Endothelial cell of umbilical vein (primary cell): ENCODE data around the gene MALRD1.

Experiments
- CTCF ChIP-seq, 2 donors: IDR thresholded peaks; 1 replicate in 1 of 2; 2 replicates in 1 of 2; pipeline ENCODE4 v1.5.1; 2011; ENCODE audit warnings: low read length in 2 of 2, mild to moderate bottlenecking in 2 of 2, moderate library complexity in 2 of 2, control low read depth in 1 of 2, inconsistent platforms in 1 of 2, low read depth in 1 of 2; ENCODE audit not compliant: insufficient read depth in 1 of 2; ENCODE audit errors: extremely low read depth in 1 of 2
- EZH2 ChIP-seq: IDR thresholded peaks from 2 replicates; pipeline ENCODE4 v1.6.1; 2012; ENCODE audit warnings: borderline replicate concordance, low read depth, mild to moderate bottlenecking, moderate library complexity, low read length, inconsistent platforms; ENCODE audit not compliant: severe bottlenecking
- GATA2 ChIP-seq: IDR thresholded peaks from 2 replicates; pipeline ENCODE4 v1.7.0; 2011; ENCODE audit warnings: low read depth, mild to moderate bottlenecking, moderate library complexity, mixed read lengths, low read length; ENCODE audit not compliant: insufficient read length, insufficient read depth
- JUN ChIP-seq: IDR thresholded peaks from 2 replicates; pipeline ENCODE4 v1.6.1; 2011; ENCODE audit warnings: borderline replicate concordance, low read depth; ENCODE audit not compliant: insufficient read length, insufficient read depth
- MAX ChIP-seq: IDR thresholded peaks from 2 replicates; pipeline ENCODE4 v1.6.1; 2011; ENCODE audit not compliant: insufficient read depth, insufficient read length
- POLR2A ChIP-seq: IDR thresholded peaks from 2 replicates; pipeline ENCODE4 v1.6.1; 2012; ENCODE audit warnings: low read depth, mild to moderate bottlenecking, control low read depth, low read length
- POLR2AphosphoS5 ChIP-seq: IDR thresholded peaks from 2 replicates; pipeline ENCODE4 v1.6.1; 2012; ENCODE audit warnings: low read depth, mild to moderate bottlenecking, control low read depth, low read length, moderate library complexity; ENCODE audit not compliant: insufficient read depth

- TF ChIP-seq CTCF (IDR thresholded peaks at IDR 0.05; ENCODE audit: extremely low read depth in 1 of 2, insufficient read depth in 1 of 2, low read depth in 1 of 2, low read length in 2 of 2) (no peak), POLR2A (no peak), POLR2AphosphoS5 (no peak), MAX (no peak), GATA2 (no peak), JUN (no peak), EZH2 (no peak)
Observed at GRCh38 chr10:19347621-19348020, 299.0 kb downstream of the MALRD1 start.
